IMR-90 (cell line): ENCODE data around the gene ARAP3. TPM values are rescaled to one million over a fixed set of nuclear protein-coding genes. Genes with fewer than 3 reads are reported as not detected.

Experiments used
- ATAC-seq: fragments of 200-7000 bp; cut with Tn5 transposase; 2 replicates; pipeline ENCODE4 v1.9.1; 2020; ENCODE audit warnings: low read depth, mild to moderate bottlenecking, moderate library complexity
- BruUV-seq: library from RNA; stranded (reverse); fragments of 400-500 nt; replicated peaks from 2 replicates; lab custom pipeline; 2021; lab: Mats Ljungman, UMichigan
- CTCF ChIA-PET: fragments of 300-600 bp; formaldehyde crosslinking; extraction: SDS; loops from one replicate; lab custom pipeline; 2021; ENCODE audit warnings: antibody characterized with exemption; lab: Yijun Ruan, JAX
- POLR2A ChIA-PET: fragments of 300-600 bp; sonication (Branson Sonifier 250); formaldehyde crosslinking; loops from one replicate; lab custom pipeline; 2022; ENCODE audit warnings: antibody characterized with exemption; ENCODE audit not compliant: unreplicated experiment; lab: Charles Lee
- DNase-seq: peaks from one replicate; pipeline ENCODE4 v3.0.0; 2013
- H2AFZ ChIP-seq: replicated peaks from 2 replicates; pipeline ENCODE3; 2013; ENCODE audit warnings: low read length, mild to moderate bottlenecking; ENCODE audit not compliant: poor library complexity
- H2AK5ac ChIP-seq: 2 replicates; pipeline ENCODE4 v1.6.1; 2013; ENCODE audit warnings: low read depth, low read length, inconsistent platforms
- H2AK9ac ChIP-seq: replicated peaks from 2 replicates; pipeline ENCODE3; 2013; ENCODE audit warnings: mild to moderate bottlenecking, low read depth, low read length, moderate library complexity; ENCODE audit not compliant: poor library complexity
- H2BK120ac ChIP-seq: 2 replicates; pipeline ENCODE4 v1.6.1; 2013; ENCODE audit warnings: low read depth, low read length, inconsistent platforms
- H2BK15ac ChIP-seq: 3 replicates; pipeline ENCODE4 v1.6.1; 2013; ENCODE audit warnings: low read depth, low read length, inconsistent platforms
- H2BK20ac ChIP-seq: 2 replicates; pipeline ENCODE4 v1.6.1; 2013; ENCODE audit warnings: low read depth, mild to moderate bottlenecking, inconsistent platforms, low read length, moderate library complexity
- H2BK5ac ChIP-seq: 2 replicates; pipeline ENCODE4 v1.6.1; 2013; ENCODE audit warnings: mild to moderate bottlenecking, low read depth, low read length, inconsistent platforms; ENCODE audit not compliant: poor library complexity, severe bottlenecking
- H3K14ac ChIP-seq: replicated peaks from 2 replicates; pipeline ENCODE4 v1.6.1; 2013; ENCODE audit warnings: low read depth, low read length, inconsistent platforms
- H3K18ac ChIP-seq: 2 replicates; pipeline ENCODE4 v1.6.1; 2013; ENCODE audit warnings: low read depth, low read length, control low read depth
- H3K23ac ChIP-seq: 2 replicates; pipeline ENCODE4 v1.6.1; 2013; ENCODE audit warnings: low read depth, low read length, inconsistent platforms
- H3K27ac ChIP-seq: 2 replicates; pipeline ENCODE4 v1.5.1; 2013; ENCODE audit warnings: mild to moderate bottlenecking, control low read depth, low read length; ENCODE audit not compliant: insufficient read depth
- H3K27me3 ChIP-seq: 2 replicates; pipeline ENCODE4 v1.6.1; 2013; ENCODE audit warnings: low read length; ENCODE audit not compliant: control insufficient read depth, insufficient read depth
- H3K36me3 ChIP-seq: 2 replicates; pipeline ENCODE4 v1.6.1; 2013; ENCODE audit warnings: low read length, mixed read lengths; ENCODE audit not compliant: control insufficient read depth, insufficient read depth
- H3K4ac ChIP-seq: 2 replicates; pipeline ENCODE4 v1.6.1; 2013; ENCODE audit warnings: low read depth, low read length, inconsistent platforms
- H3K4me1 ChIP-seq: 2 replicates; pipeline ENCODE4 v1.6.1; 2013; ENCODE audit warnings: low read length, mixed read lengths; ENCODE audit not compliant: control insufficient read depth, insufficient read depth
- H3K4me2 ChIP-seq: 2 replicates; pipeline ENCODE4 v1.6.1; 2013; ENCODE audit warnings: low read depth, mild to moderate bottlenecking, control low read depth, low read length, moderate library complexity
- H3K4me3 ChIP-seq: 2 replicates; pipeline ENCODE4 v1.5.1; 2013; ENCODE audit warnings: low read depth, mild to moderate bottlenecking, control low read depth, low read length, moderate library complexity; ENCODE audit not compliant: insufficient read depth
- H3K56ac ChIP-seq: 2 replicates; pipeline ENCODE4 v1.6.1; 2013; ENCODE audit warnings: low read length, inconsistent platforms; ENCODE audit not compliant: insufficient read depth; ENCODE audit errors: extremely low read depth
- H3K79me1 ChIP-seq, 2 experiments: 2 replicates each; pipeline ENCODE4 v1.6.1; 2013; ENCODE audit warnings: low read length in 2 of 2, inconsistent platforms in 1 of 2, low read depth in 1 of 2
- H3K9ac ChIP-seq: 2 replicates; pipeline ENCODE4 v1.6.1; 2013; ENCODE audit warnings: low read depth, low read length, control low read depth
- H3K9me1 ChIP-seq: 2 replicates; pipeline ENCODE4 v1.6.1; 2013; ENCODE audit warnings: low read length, inconsistent platforms; ENCODE audit not compliant: insufficient read depth
- H3K9me3 ChIP-seq: 2 replicates; pipeline ENCODE4 v1.6.1; 2013; ENCODE audit warnings: low read length; ENCODE audit not compliant: control insufficient read depth, insufficient read depth
- H4K20me1 ChIP-seq: 2 replicates; pipeline ENCODE4 v1.6.1; 2013; ENCODE audit warnings: low read length, inconsistent platforms; ENCODE audit not compliant: insufficient read depth
- H4K5ac ChIP-seq: 2 replicates; pipeline ENCODE4 v1.6.1; 2013; ENCODE audit warnings: mild to moderate bottlenecking, low read depth, low read length, control low read depth
- H4K8ac ChIP-seq, 2 experiments: 2 replicates each; pipeline ENCODE4 v1.6.1; 2013; ENCODE audit warnings: low read depth in 2 of 2, low read length in 2 of 2, control low read depth in 1 of 2, inconsistent platforms in 1 of 2
- H4K91ac ChIP-seq: 2 replicates; pipeline ENCODE4 v1.6.1; 2013; ENCODE audit warnings: low read depth, low read length, inconsistent platforms; ENCODE audit not compliant: insufficient read depth
- RAD21 ChIP-seq: IDR thresholded peaks from 2 replicates; pipeline ENCODE4 v1.6.1; 2012; ENCODE audit warnings: low read length, improper control_type of control experiment
- RFX5 ChIP-seq: IDR thresholded peaks from 2 replicates; pipeline ENCODE4 v1.8.0; 2012; ENCODE audit warnings: low read depth, mild to moderate bottlenecking, low read length, moderate library complexity
- whole genome bisulfite sequencing, 2 experiments: methylation state at CpG; one replicate each; pipeline versions ENCODE4 v1.1.5 to v1.1.7; 2013; ENCODE audit warnings: missing lambda C conversion rate in 2 of 2; ENCODE audit not compliant: insufficient read length in 1 of 2; ENCODE audit errors: extremely low coverage in 2 of 2; 5-methylcytosine and 5-hydroxymethylcytosine counted together
- dilution Hi-C: fragments of 300-500 bp; cut with HindIII; formaldehyde crosslinking; loops from one replicate; pipeline ENCODE4 v1.14.3; 2018; ENCODE audit warnings: low sequenced_read_pairs; ENCODE audit not compliant: unreplicated experiment
- in situ Hi-C: fragments of 300-500 bp; cut with MboI; formaldehyde crosslinking; loops from 3 replicates; pipeline ENCODE4 v1.14.3; 2019; ENCODE audit warnings: low sequenced_read_pairs, inconsistent platforms, mixed read lengths
- intact Hi-C: fragments of 100-400 bp; cut with micrococcal nuclease; formaldehyde crosslinking; loops from 2 replicates; pipeline ENCODE4 v1.10.0; 2022
- polyA plus RNA-seq, 3 experiments: library from polyadenylated mRNA; depleted of rRNA; stranded (reverse); fragments of >200 nt; gene quantifications; 2 replicates each; pipeline ENCODE4 v1.2.3, GENCODE V29; 2012; ENCODE audit warnings: low replicate concordance in 1 of 3
- total RNA-seq: library from RNA; depleted of rRNA; stranded (reverse); fragments of >200 nt; gene quantifications from 2 replicates; pipeline ENCODE4 v1.2.3, GENCODE V29; 2012

The ARAP3 gene
- total and polyA plus RNA-seq, 2 of the 4 experiments (the other 2 are of a cell fraction): 2.2 to 6.9 TPM

- ChIA-PET POLR2A (no interaction called here), CTCF (interaction anchor here (0.6 kb wide), 1 partner anchor 17 kb away, joined by 3 read pairs; no protein-coding TSS in a partner anchor)
- H2AK5ac ChIP-seq: no peak overlapping the region
- H3K4me3 ChIP-seq: no peak overlapping the region
- no peak overlapping the region for H3K27ac ChIP-seq
- H2AFZ ChIP-seq: no peak overlapping the region
- no peaks in the 10 kb centered on the region for H3K27me3 ChIP-seq
- no peak overlapping the region for H2BK20ac ChIP-seq
- no peak for DNase-seq
- no peaks in the 10 kb centered on the region for H4K20me1 ChIP-seq
- no peaks in the 10 kb centered on the region for H3K79me1 ChIP-seq
- no peak overlapping the region for H3K4ac ChIP-seq
- no peaks in the 10 kb centered on the region; the same call in 1 of the 2 replicates for H3K9me1 ChIP-seq
- ATAC-seq: no peak
- no TSS peak for BruUV-seq
- TF ChIP-seq RFX5 (no peak), RAD21 (no peak)
- in situ Hi-C loops: no loop called here
- H2BK120ac ChIP-seq: no peak overlapping the region
- 96% methylated on average over 11 of the region's 23 CpGs; no CpG with 5 or more reads in 1 of the 2 experiments for WGBS, 2 experiments
- no peak overlapping the region for H3K14ac ChIP-seq
- no peak overlapping the region for H2BK5ac ChIP-seq
- intact Hi-C loops: no loop called here
- no peak overlapping the region for H3K9ac ChIP-seq
- H4K8ac ChIP-seq: no peak overlapping the region
- no peak overlapping the region for H4K91ac ChIP-seq
- dilution Hi-C loops: no loop called here
- H3K23ac ChIP-seq: no peak overlapping the region
- no peak overlapping the region for H3K56ac ChIP-seq
- no peaks in the 10 kb centered on the region for H3K9me3 ChIP-seq
- no peak overlapping the region for H3K18ac ChIP-seq
- no peaks in the 10 kb centered on the region for H3K4me1 ChIP-seq
- H2BK15ac ChIP-seq: no peak overlapping the region
- no peak overlapping the region for H4K5ac ChIP-seq
- no peak overlapping the region for H2AK9ac ChIP-seq
- H3K36me3 ChIP-seq: peaks cover 19% of the 10 kb centered on the region
- no peak overlapping the region for H3K4me2 ChIP-seq
Measured at GRCh38 chr5:141672071-141672840, 9.8 kb downstream of the ARAP3 start.
